GM21619 (cell line): ENCODE data around the gene HOOK1.
A peak's percentile ranks its signal among the peaks of the same experiment; 100 is the strongest.

Experiments
- ATAC-seq: cut with Tn5 transposase; IDR thresholded peaks from one replicate; pipeline ENCODE4 v1.9.1; 2021; ENCODE audit not compliant: unreplicated experiment

The HOOK1 gene

GRCh38 chr1:59814901-59815825 is at the start of gene HOOK1:
Gene HOOK1, plus strand, starts transcription at chr1:59814949. Its CDS starts 169 bp downstream, at chr1:59815118.
- ATAC-seq = peak; percentile 25

- ATAC-seq = no peak
Observed at GRCh38 chr1:59765011-59765730, 49.6 kb upstream of the HOOK1 start.

GRCh38 chr1:59766227-59766855 is 48.4 kb upstream of the HOOK1 start:
- ATAC-seq = no peak

GRCh38 chr1:59767119-59767518 is 47.6 kb upstream of the HOOK1 start:
- no peak for ATAC-seq

- ATAC-seq = no peak
Observed at GRCh38 chr1:59768792-59769735, 45.7 kb upstream of the HOOK1 start.

GRCh38 chr1:59769736-59770095 is 45.0 kb upstream of the HOOK1 start:
- ATAC-seq = no peak

- no peak for ATAC-seq
Observed at GRCh38 chr1:59771361-59771760, 43.4 kb upstream of the HOOK1 start.

- ATAC-seq = no peak
Observed at GRCh38 chr1:59775480-59775879, 39.3 kb upstream of the HOOK1 start.

- ATAC-seq = no peak
Observed at GRCh38 chr1:59776960-59777852, 37.5 kb upstream of the HOOK1 start.

- ATAC-seq = no peak
Observed at GRCh38 chr1:59779949-59780348, 34.8 kb upstream of the HOOK1 start.

- no peak for ATAC-seq
Observed at GRCh38 chr1:59788825-59789224, 25.9 kb upstream of the HOOK1 start.

GRCh38 chr1:59798600-59798999 is 16.1 kb upstream of the HOOK1 start:
- no peak for ATAC-seq

- ATAC-seq = peak; percentile 65
Observed at GRCh38 chr1:59803458-59804038, 11.2 kb upstream of the HOOK1 start.

GRCh38 chr1:59804301-59804700 is 10.4 kb upstream of the HOOK1 start:
- ATAC-seq = no peak

- ATAC-seq = no peak
Observed at GRCh38 chr1:59805554-59805953, 9.2 kb upstream of the HOOK1 start.

- peak; percentile 97 for ATAC-seq
Observed at GRCh38 chr1:59814180-59814900, 409 bp upstream of the HOOK1 start.

- ATAC-seq = no peak
Observed at GRCh38 chr1:59815892-59816291, 1.1 kb downstream of the HOOK1 start.

GRCh38 chr1:59816318-59816878 is 1.6 kb downstream of the HOOK1 start:
- no peak for ATAC-seq
